Measurements from ENCODE around the gene CCDC184. TPM values are rescaled to one million over a fixed set of nuclear protein-coding genes. Genes with fewer than 3 reads are reported as not detected.
"Not testable (repeated sequence)": the region's sequence is repeated elsewhere in the genome, so short reads cannot be mapped to it uniquely, and the experiment has no call there.

Gene CCDC184
- total and polyA plus RNA-seq, 2 donors (not counting 1 experiment from before 2014, with no cell fraction given) = 0.54 to 1.4 TPM

GRCh38 chr12:48220701-48221100 lies 37.3 kb downstream of the CCDC184 start:
- H3K9me3 Mint-ChIP-seq (ENCODE audit: insufficient read depth) = no peaks in the 10 kb centered on the region
- WGBS (ENCODE audit: insufficient coverage) = no CpG with 5 or more reads among the region's 1 CpG
- TF ChIP-seq CTCF (IDR thresholded peaks at IDR 0.05) (no peak), EZH2 (IDR thresholded peaks at IDR 0.05; ENCODE audit: borderline replicate concordance, insufficient read depth, low read depth, low read length, poor library complexity, severe bottlenecking) (no peak)

GRCh38 chr12:48221645-48222044 lies 38.2 kb downstream of the CCDC184 start:
- Mint-ChIP-seq H3K9me3 (ENCODE audit: insufficient read depth) (no peaks in the 10 kb centered on the region), H3K4me3 (no peak overlapping the region), H3K4me1 (no peaks in the 10 kb centered on the region), H3K27ac (no peak overlapping the region), H3K27me3 (peaks cover 32% of the 10 kb centered on the region)
- Histone ChIP-seq H3K36me3 (replicated peaks in 1 of 2; ENCODE audit: control extremely low read depth in 1 of 2, control insufficient read depth in 1 of 2, extremely low read depth in 1 of 2, insufficient read depth in 2 of 2, low read length in 1 of 2) (no peaks in the 10 kb centered on the region), H3K4me3 (ENCODE audit: control extremely low read depth in 1 of 5, extremely low read depth in 1 of 5, insufficient read depth in 1 of 5, low read depth in 2 of 5, low read length in 4 of 5) (no peak overlapping the region), H3K4me2 (replicated peaks; ENCODE audit: low read depth, low read length, poor library complexity, severe bottlenecking) (no peak overlapping the region), H3K9me3 (ENCODE audit: control extremely low read depth in 1 of 3, control insufficient read depth in 2 of 3, insufficient read depth in 1 of 3, low read length in 2 of 3) (peaks cover 0 to 5% (median 0%) of the 10 kb centered on the region in 3 donors), H3K79me2 (ENCODE audit: control insufficient read depth, insufficient read depth, low read length) (no peaks in the 10 kb centered on the region), H4K20me1 (ENCODE audit: control insufficient read depth, insufficient read depth, low read length, poor library complexity, severe bottlenecking) (no peaks in the 10 kb centered on the region), H3K4me1 (ENCODE audit: control insufficient read depth in 2 of 2, insufficient read depth in 2 of 2, low read length in 2 of 2) (no peaks in the 10 kb centered on the region), H3K27me3 (replicated peaks in 1 of 4; ENCODE audit: control extremely low read depth in 1 of 4, control insufficient read depth in 3 of 4, insufficient read depth in 4 of 4, low read length in 3 of 4) (peaks cover 0 to 16% (median 6%) of the 10 kb centered on the region in 4 experiments), H3K27ac (ENCODE audit: low read length in 2 of 2) (no peak overlapping the region), H2AFZ (ENCODE audit: insufficient read depth, low read depth, low read length, poor library complexity, severe bottlenecking) (no peak overlapping the region), H3K9ac (ENCODE audit: low read length) (no peak overlapping the region)
- no peak for ATAC-seq (ENCODE audit: low read depth)
- WGBS (ENCODE audit: insufficient coverage) = 69% methylated on average over 2 of the region's 2 CpGs
- POLR2A ChIA-PET = no interaction called here
- intact Hi-C loops (cut with micrococcal nuclease) = no loop called here
- no peak for DNase-seq
- TF ChIP-seq CTCF (IDR thresholded peaks at IDR 0.05) (no peak), EZH2 (IDR thresholded peaks at IDR 0.05; ENCODE audit: borderline replicate concordance, insufficient read depth, low read depth, low read length, poor library complexity, severe bottlenecking) (no peak)
- CTCF ChIA-PET = no interaction called here

More at GRCh38 chr12:48220701-48221100, 37.3 kb downstream of the CCDC184 start:
- no peak overlapping the region for H3K4me3 ChIP-seq (ENCODE audit: control extremely low read depth in 1 of 5, extremely low read depth in 1 of 5, insufficient read depth in 1 of 5, low read depth in 2 of 5, low read length in 4 of 5)
- no peaks in the 10 kb centered on the region for H3K4me1 ChIP-seq (ENCODE audit: control insufficient read depth in 2 of 2, insufficient read depth in 2 of 2, low read length in 2 of 2)
- H3K36me3 ChIP-seq (replicated peaks in 1 of 2; ENCODE audit: control extremely low read depth in 1 of 2, control insufficient read depth in 1 of 2, extremely low read depth in 1 of 2, insufficient read depth in 2 of 2, low read length in 1 of 2) = no peaks in the 10 kb centered on the region
- no peak for DNase-seq
- ChIA-PET CTCF (no interaction called here), POLR2A (no interaction called here)
- no peak overlapping the region for H2AFZ ChIP-seq (ENCODE audit: insufficient read depth, low read depth, low read length, poor library complexity, severe bottlenecking)
- H3K4me2 ChIP-seq (replicated peaks; ENCODE audit: low read depth, low read length, poor library complexity, severe bottlenecking) = no peak overlapping the region
- no peaks in the 10 kb centered on the region for H3K79me2 ChIP-seq (ENCODE audit: control insufficient read depth, insufficient read depth, low read length)
- H3K27ac ChIP-seq (ENCODE audit: low read length in 2 of 2) = no peak overlapping the region
- H3K27me3 ChIP-seq (replicated peaks in 1 of 4; ENCODE audit: control extremely low read depth in 1 of 4, control insufficient read depth in 3 of 4, insufficient read depth in 4 of 4, low read length in 3 of 4) = peaks cover 0 to 16% (median 5%) of the 10 kb centered on the region in 4 experiments
- peaks cover 0 to under 1% (median 0%) of the 10 kb centered on the region in 3 donors for H3K9me3 ChIP-seq (ENCODE audit: control extremely low read depth in 1 of 3, control insufficient read depth in 2 of 3, insufficient read depth in 1 of 3, low read length in 2 of 3)
- intact Hi-C loops (cut with micrococcal nuclease) = no loop called here
- no peak overlapping the region for H3K9ac ChIP-seq (ENCODE audit: low read length)
- H3K4me3 Mint-ChIP-seq = no peak overlapping the region
- no peaks in the 10 kb centered on the region for H3K4me1 Mint-ChIP-seq
- H3K27me3 Mint-ChIP-seq = peaks cover 27% of the 10 kb centered on the region
- no peak for ATAC-seq (ENCODE audit: low read depth)
- H3K27ac Mint-ChIP-seq = no peak overlapping the region
- no peaks in the 10 kb centered on the region for H4K20me1 ChIP-seq (ENCODE audit: control insufficient read depth, insufficient read depth, low read length, poor library complexity, severe bottlenecking)

- CTCF ChIA-PET; intact Hi-C loops (cut with micrococcal nuclease); H3K4me2 ChIP-seq (replicated peaks; ENCODE audit: low read depth, low read length, poor library complexity, severe bottlenecking); H3K4me3 Mint-ChIP-seq; H3K36me3 ChIP-seq (replicated peaks in 1 of 2; ENCODE audit: control extremely low read depth in 1 of 2, control insufficient read depth in 1 of 2, extremely low read depth in 1 of 2, insufficient read depth in 2 of 2, low read length in 1 of 2); H4K20me1 ChIP-seq (ENCODE audit: control insufficient read depth, insufficient read depth, low read length, poor library complexity, severe bottlenecking); POLR2A ChIA-PET; H3K27ac Mint-ChIP-seq; H2AFZ ChIP-seq (ENCODE audit: insufficient read depth, low read depth, low read length, poor library complexity, severe bottlenecking); H3K9ac ChIP-seq (ENCODE audit: low read length); H3K4me3 ChIP-seq (ENCODE audit: control extremely low read depth in 1 of 5, extremely low read depth in 1 of 5, insufficient read depth in 1 of 5, low read depth in 2 of 5, low read length in 4 of 5); H3K79me2 ChIP-seq (ENCODE audit: control insufficient read depth, insufficient read depth, low read length); H3K27ac ChIP-seq (ENCODE audit: low read length in 2 of 2); DNase-seq; H3K4me1 Mint-ChIP-seq; H3K4me1 ChIP-seq (ENCODE audit: control insufficient read depth in 2 of 2, insufficient read depth in 2 of 2, low read length in 2 of 2); H3K9me3 Mint-ChIP-seq (ENCODE audit: insufficient read depth); ATAC-seq (ENCODE audit: low read depth); H3K9me3 ChIP-seq (ENCODE audit: control extremely low read depth in 1 of 3, control insufficient read depth in 2 of 3, insufficient read depth in 1 of 3, low read length in 2 of 3): not testable (repeated sequence)
- WGBS (ENCODE audit: insufficient coverage) = no CpG with 5 or more reads among the region's 3 CpGs
- peaks cover 35% of the 10 kb centered on the region for H3K27me3 Mint-ChIP-seq
- H3K27me3 ChIP-seq (replicated peaks in 1 of 4; ENCODE audit: control extremely low read depth in 1 of 4, control insufficient read depth in 3 of 4, insufficient read depth in 4 of 4, low read length in 3 of 4) = peaks cover 0 to 16% (median 6%) of the 10 kb centered on the region in 4 experiments
Observed at GRCh38 chr12:48224533-48224932, 41.1 kb downstream of the CCDC184 start.
